ENCODE measurements around the gene ACTRT2. TPM values are rescaled to one million over a fixed set of nuclear protein-coding genes. Genes with fewer than 3 reads are reported as not detected.

ACTRT2 gene
- total RNA-seq, 1 donor from 2014 or later: not detected

DNA sequence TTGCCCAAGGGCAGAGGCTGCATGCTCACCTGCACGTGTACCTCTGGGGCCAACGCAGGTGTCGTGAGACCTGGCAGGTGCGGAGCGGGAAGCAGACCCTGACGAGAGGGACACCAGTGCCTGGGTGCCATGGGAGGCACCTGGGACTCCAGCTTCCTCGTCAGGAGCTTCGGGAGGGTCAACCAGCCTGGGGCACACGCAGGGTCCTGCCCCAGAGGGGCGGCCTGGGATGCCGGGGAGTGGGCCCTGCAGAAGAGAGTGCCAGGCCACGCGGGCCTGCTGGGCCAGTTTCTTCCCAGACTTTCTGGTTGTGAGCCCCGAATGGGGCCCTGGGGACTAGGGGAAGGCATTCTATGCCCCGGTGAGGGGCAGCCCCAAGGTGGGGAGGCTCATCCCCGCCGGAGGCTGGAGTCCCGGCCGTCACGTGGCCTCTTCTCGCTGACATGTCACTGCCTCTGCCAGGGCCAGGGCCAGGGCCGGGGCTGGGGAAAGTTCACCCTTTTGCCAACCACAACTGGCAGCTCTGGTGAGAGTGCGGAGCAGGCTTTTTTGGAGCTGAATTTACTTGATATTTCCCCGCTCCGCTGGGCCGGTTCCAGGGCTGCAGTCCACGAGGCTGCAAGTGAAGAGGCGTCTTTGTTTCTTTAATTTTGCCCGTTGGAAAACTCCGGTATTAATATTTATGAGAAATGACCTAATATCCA lies 38.5 kb upstream of the ACTRT2 start:
- no peaks in the 10 kb centered on the region for H3K36me3 ChIP-seq (ENCODE audit: control insufficient read depth, insufficient read depth, low read length)
- H3K27me3 ChIP-seq (ENCODE audit: control insufficient read depth, insufficient read depth, low read length): no peaks in the 10 kb centered on the region
- TF ChIP-seq, protein P1, sequence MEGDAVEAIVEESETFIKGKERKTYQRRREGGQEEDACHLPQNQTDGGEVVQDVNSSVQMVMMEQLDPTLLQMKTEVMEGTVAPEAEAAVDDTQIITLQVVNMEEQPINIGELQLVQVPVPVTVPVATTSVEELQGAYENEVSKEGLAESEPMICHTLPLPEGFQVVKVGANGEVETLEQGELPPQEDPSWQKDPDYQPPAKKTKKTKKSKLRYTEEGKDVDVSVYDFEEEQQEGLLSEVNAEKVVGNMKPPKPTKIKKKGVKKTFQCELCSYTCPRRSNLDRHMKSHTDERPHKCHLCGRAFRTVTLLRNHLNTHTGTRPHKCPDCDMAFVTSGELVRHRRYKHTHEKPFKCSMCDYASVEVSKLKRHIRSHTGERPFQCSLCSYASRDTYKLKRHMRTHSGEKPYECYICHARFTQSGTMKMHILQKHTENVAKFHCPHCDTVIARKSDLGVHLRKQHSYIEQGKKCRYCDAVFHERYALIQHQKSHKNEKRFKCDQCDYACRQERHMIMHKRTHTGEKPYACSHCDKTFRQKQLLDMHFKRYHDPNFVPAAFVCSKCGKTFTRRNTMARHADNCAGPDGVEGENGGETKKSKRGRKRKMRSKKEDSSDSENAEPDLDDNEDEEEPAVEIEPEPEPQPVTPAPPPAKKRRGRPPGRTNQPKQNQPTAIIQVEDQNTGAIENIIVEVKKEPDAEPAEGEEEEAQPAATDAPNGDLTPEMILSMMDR (IDR thresholded peaks at IDR 0.05; ENCODE audit: insufficient read depth, low read length, severe bottlenecking): no peak
- DNase-seq (ENCODE audit: low read depth) (no peak), FAIRE-seq (no peak)
- H3K4me3 ChIP-seq (ENCODE audit: low read depth, low read length): no peak overlapping the region

- TF ChIP-seq, protein P1 (IDR thresholded peaks at IDR 0.05; ENCODE audit: insufficient read depth, low read length, severe bottlenecking): no peak
- DNase-seq (ENCODE audit: low read depth) (no peak), FAIRE-seq (no peak)
- no peaks in the 10 kb centered on the region for H3K27me3 ChIP-seq (ENCODE audit: control insufficient read depth, insufficient read depth, low read length)
- H3K36me3 ChIP-seq (ENCODE audit: control insufficient read depth, insufficient read depth, low read length): no peaks in the 10 kb centered on the region
- no peak overlapping the region for H3K4me3 ChIP-seq (ENCODE audit: low read depth, low read length)
Observed at GRCh38 chr1:2983319-2983705, 38.0 kb upstream of the ACTRT2 start.

GRCh38 chr1:2983706-2984398 lies 37.4 kb upstream of the ACTRT2 start:
- FAIRE-seq: no peak
- H3K4me3 ChIP-seq (ENCODE audit: low read depth, low read length): no peak overlapping the region
- no peaks in the 10 kb centered on the region for H3K27me3 ChIP-seq (ENCODE audit: control insufficient read depth, insufficient read depth, low read length)
- no peaks in the 10 kb centered on the region for H3K36me3 ChIP-seq (ENCODE audit: control insufficient read depth, insufficient read depth, low read length)
- TF ChIP-seq, protein P1 (IDR thresholded peaks at IDR 0.05; ENCODE audit: insufficient read depth, low read length, severe bottlenecking): no peak
- no peak for DNase-seq (ENCODE audit: low read depth)

- H3K27me3 ChIP-seq (ENCODE audit: control insufficient read depth, insufficient read depth, low read length): no peaks in the 10 kb centered on the region
- FAIRE-seq (no peak), DNase-seq (ENCODE audit: low read depth) (no peak)
- TF ChIP-seq, protein P1 (IDR thresholded peaks at IDR 0.05; ENCODE audit: insufficient read depth, low read length, severe bottlenecking): no peak
- no peak overlapping the region for H3K4me3 ChIP-seq (ENCODE audit: low read depth, low read length)
- H3K36me3 ChIP-seq (ENCODE audit: control insufficient read depth, insufficient read depth, low read length): no peaks in the 10 kb centered on the region
Observed at GRCh38 chr1:2984399-2985061, 36.7 kb upstream of the ACTRT2 start.

GRCh38 chr1:2985067-2985561 lies 36.2 kb upstream of the ACTRT2 start:
- DNase-seq (ENCODE audit: low read depth) (no peak), FAIRE-seq (no peak)
- no peaks in the 10 kb centered on the region for H3K36me3 ChIP-seq (ENCODE audit: control insufficient read depth, insufficient read depth, low read length)
- H3K4me3 ChIP-seq (ENCODE audit: low read depth, low read length): no peak overlapping the region
- TF ChIP-seq, protein P1 (IDR thresholded peaks at IDR 0.05; ENCODE audit: insufficient read depth, low read length, severe bottlenecking): no peak
- no peaks in the 10 kb centered on the region for H3K27me3 ChIP-seq (ENCODE audit: control insufficient read depth, insufficient read depth, low read length)

Measured in bronchial epithelial cell (primary cell).